Breast epithelium (tissue), 4 donors: ENCODE measurements around the gene MIOS. TPM values are rescaled to one million over a fixed set of nuclear protein-coding genes. Genes with fewer than 3 reads are reported as not detected.

Experiments used
- DNase-seq, 2 donors: peaks; one replicate each; pipeline ENCODE4 v3.0.0-alpha.2; 2019; ENCODE audit warnings: low spot score in 2 of 2
- H3K27ac ChIP-seq, 2 donors: fragments of 200-600 bp; sonication (generic) in 1 of 2; one replicate each; pipeline ENCODE4 v1.5.1; 2016 to 2019; ENCODE audit warnings: mild to moderate bottlenecking in 1 of 2
- H3K27me3 ChIP-seq, 2 donors: fragments of 200-600 bp; sonication (generic) in 1 of 2; one replicate each; pipeline versions ENCODE4 v1.5.1 to v1.6.0; 2017 to 2019; ENCODE audit warnings: control low read depth in 1 of 2, mild to moderate bottlenecking in 1 of 2
- H3K36me3 ChIP-seq: fragments of 200-600 bp; one replicate; pipeline ENCODE4 v1.5.1; 2019
- H3K4me1 ChIP-seq, 2 donors: fragments of 200-600 bp; sonication (generic); one replicate each; pipeline ENCODE4 v1.5.1; 2016 to 2019; ENCODE audit warnings: control low read depth in 1 of 2
- H3K4me3 ChIP-seq, 3 donors: fragments of 200-600 bp; sonication (generic); 1 replicate in 2 of 3; 2 replicates in 1 of 3; pipeline ENCODE4 v1.5.1; 2016 to 2019; ENCODE audit warnings: mild to moderate bottlenecking in 3 of 3, moderate library complexity in 2 of 3
- H3K9me3 ChIP-seq, 2 donors: fragments of 200-600 bp; sonication (generic) in 1 of 2; one replicate each; pipeline ENCODE4 v1.5.1; 2016 to 2019; ENCODE audit warnings: control low read depth in 1 of 2
- POLR2A ChIP-seq: fragments of 450-650 bp; IDR thresholded peaks from one replicate; pipeline ENCODE4 v1.6.1; 2016; ENCODE audit warnings: antibody characterized with exemption, mild to moderate bottlenecking, moderate library complexity
- POLR2AphosphoS5 ChIP-seq, 3 donors: sonication (generic); formaldehyde crosslinking; IDR thresholded peaks; one replicate each; pipeline ENCODE4 v1.6.1; 2017; ENCODE audit warnings: antibody characterized with exemption in 3 of 3
- intact Hi-C: fragments of 100-400 bp; cut with DNase I; formaldehyde crosslinking; loops from one replicate; pipeline ENCODE4 v1.15.1; 2023; ENCODE audit warnings: low total_unique reads
- total RNA-seq, 3 donors: library from RNA; depleted of rRNA; stranded (reverse); fragments of >200 nt; gene quantifications; one replicate each; pipeline ENCODE4 v1.1.0, GENCODE V29; 2016
- TF ChIP-seq, protein P1 (sequence below), 3 donors: fragments of 450-650 bp; IDR thresholded peaks; one replicate each; pipeline ENCODE4 v1.5.1; 2016 to 2017; ENCODE audit warnings: antibody characterized with exemption in 3 of 3, mild to moderate bottlenecking in 3 of 3, moderate library complexity in 3 of 3

The MIOS gene
- total RNA-seq, 3 donors from 2014 or later: 35.0 to 59.9 (median 56.7) TPM

- H3K9me3 ChIP-seq: no peaks in the 10 kb centered on the region
- no peak overlapping the region for H3K4me3 ChIP-seq
- no peaks in the 10 kb centered on the region for H3K36me3 ChIP-seq
- no peaks in the 10 kb centered on the region for H3K27me3 ChIP-seq
- no peak overlapping the region for H3K27ac ChIP-seq
- H3K4me1 ChIP-seq: no peaks in the 10 kb centered on the region
- TF ChIP-seq, protein P1, sequence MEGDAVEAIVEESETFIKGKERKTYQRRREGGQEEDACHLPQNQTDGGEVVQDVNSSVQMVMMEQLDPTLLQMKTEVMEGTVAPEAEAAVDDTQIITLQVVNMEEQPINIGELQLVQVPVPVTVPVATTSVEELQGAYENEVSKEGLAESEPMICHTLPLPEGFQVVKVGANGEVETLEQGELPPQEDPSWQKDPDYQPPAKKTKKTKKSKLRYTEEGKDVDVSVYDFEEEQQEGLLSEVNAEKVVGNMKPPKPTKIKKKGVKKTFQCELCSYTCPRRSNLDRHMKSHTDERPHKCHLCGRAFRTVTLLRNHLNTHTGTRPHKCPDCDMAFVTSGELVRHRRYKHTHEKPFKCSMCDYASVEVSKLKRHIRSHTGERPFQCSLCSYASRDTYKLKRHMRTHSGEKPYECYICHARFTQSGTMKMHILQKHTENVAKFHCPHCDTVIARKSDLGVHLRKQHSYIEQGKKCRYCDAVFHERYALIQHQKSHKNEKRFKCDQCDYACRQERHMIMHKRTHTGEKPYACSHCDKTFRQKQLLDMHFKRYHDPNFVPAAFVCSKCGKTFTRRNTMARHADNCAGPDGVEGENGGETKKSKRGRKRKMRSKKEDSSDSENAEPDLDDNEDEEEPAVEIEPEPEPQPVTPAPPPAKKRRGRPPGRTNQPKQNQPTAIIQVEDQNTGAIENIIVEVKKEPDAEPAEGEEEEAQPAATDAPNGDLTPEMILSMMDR (IDR thresholded peaks at IDR 0.05): peak in 2 of 3 donors; percentile 36 to 40
- TF ChIP-seq POLR2AphosphoS5 (IDR thresholded peaks at IDR 0.05): no peak
- intact Hi-C loops: no loop called here
- DNase-seq: no peak
These were observed 28.8 kb downstream of the MIOS start for GRCh38 chr7:7595451-7595850.

DNA sequence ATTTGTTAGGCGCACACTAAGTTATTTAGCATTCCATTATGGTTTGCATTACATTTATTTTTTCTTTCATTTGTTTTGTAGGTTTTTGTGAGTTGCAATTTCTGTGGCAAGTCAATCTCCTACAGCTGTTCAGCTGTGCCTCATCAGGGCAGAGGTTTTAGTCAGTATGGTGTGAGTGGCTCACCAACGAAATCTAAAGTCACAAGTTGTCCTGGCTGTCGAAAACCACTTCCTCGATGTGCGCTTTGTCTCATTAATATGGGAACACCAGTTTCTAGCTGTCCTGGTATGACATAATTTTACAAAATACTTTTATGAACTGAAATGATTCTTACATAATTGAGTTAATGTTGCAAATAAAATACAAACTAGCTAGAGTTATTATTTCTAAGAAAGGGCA, 29.5 kb downstream of the MIOS start:
- Histone ChIP-seq H3K36me3 (no peaks in the 10 kb centered on the region), H3K9me3 (no peaks in the 10 kb centered on the region), H3K4me1 (no peaks in the 10 kb centered on the region), H3K27ac (no peak overlapping the region), H3K27me3 (no peaks in the 10 kb centered on the region), H3K4me3 (no peak overlapping the region)
- TF ChIP-seq POLR2A (no peak), POLR2AphosphoS5 (IDR thresholded peaks at IDR 0.05) (no peak)
- TF ChIP-seq, protein P1 (IDR thresholded peaks at IDR 0.05): no peak
- DNase-seq: no peak
- intact Hi-C loops: no loop called here

DNA sequence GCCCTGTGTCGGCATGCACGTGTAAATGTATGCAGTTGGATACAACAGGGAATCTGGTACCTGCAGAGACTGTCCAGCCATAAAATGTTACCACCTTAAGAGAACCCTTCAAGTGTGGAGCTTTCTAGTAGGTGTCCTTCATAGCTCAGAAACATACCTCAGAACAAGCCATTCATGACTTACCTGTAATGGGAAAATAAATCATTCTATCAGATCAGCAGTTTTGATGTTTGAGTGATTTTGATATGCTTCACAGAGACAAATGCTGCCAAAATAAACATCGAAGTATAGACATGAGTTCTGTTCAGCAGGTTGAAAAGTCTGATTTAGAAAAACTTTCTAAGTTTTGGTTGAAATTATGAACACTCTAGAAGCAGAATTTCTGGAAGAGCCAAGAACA, 40.3 kb downstream of the MIOS start:
- Histone ChIP-seq H3K9me3 (no peaks in the 10 kb centered on the region), H3K27me3 (no peaks in the 10 kb centered on the region), H3K4me3 (no peak overlapping the region), H3K36me3 (no peaks in the 10 kb centered on the region), H3K4me1 (no peaks in the 10 kb centered on the region), H3K27ac (no peak overlapping the region)
- DNase-seq: no peak
- TF ChIP-seq POLR2AphosphoS5 (IDR thresholded peaks at IDR 0.05) (no peak), POLR2A (no peak)
- TF ChIP-seq, protein P1 (IDR thresholded peaks at IDR 0.05): no peak
- intact Hi-C loops: no loop called here

GRCh38 chr7:7609330-7609729, 42.6 kb downstream of the MIOS start:
- no peak overlapping the region for H3K27ac ChIP-seq
- no peaks in the 10 kb centered on the region for H3K4me1 ChIP-seq
- DNase-seq: no peak
- intact Hi-C loops: no loop called here
- no peaks in the 10 kb centered on the region for H3K36me3 ChIP-seq
- no peaks in the 10 kb centered on the region for H3K9me3 ChIP-seq
- TF ChIP-seq POLR2A (no peak), POLR2AphosphoS5 (IDR thresholded peaks at IDR 0.05) (no peak)
- TF ChIP-seq, protein P1 (IDR thresholded peaks at IDR 0.05): no peak
- no peaks in the 10 kb centered on the region for H3K27me3 ChIP-seq
- no peak overlapping the region for H3K4me3 ChIP-seq

GRCh38 chr7:7612519-7612918, 45.8 kb downstream of the MIOS start:
- Histone ChIP-seq H3K36me3 (no peaks in the 10 kb centered on the region), H3K4me3 (no peak overlapping the region), H3K27ac (no peak overlapping the region), H3K9me3 (no peaks in the 10 kb centered on the region), H3K4me1 (no peaks in the 10 kb centered on the region), H3K27me3 (no peaks in the 10 kb centered on the region)
- DNase-seq: no peak
- intact Hi-C loops: no loop called here
- TF ChIP-seq POLR2AphosphoS5 (IDR thresholded peaks at IDR 0.05): no peak
- TF ChIP-seq, protein P1 (IDR thresholded peaks at IDR 0.05): no peak
- TF ChIP-seq POLR2A: no peak
